ENCODE data around the gene PDE4D. TPM values are rescaled to one million over a fixed set of nuclear protein-coding genes. Genes with fewer than 3 reads are reported as not detected.

Gene PDE4D
- total and polyA plus RNA-seq, 12 donors: 1.2 to 18.9 (median 2.1) TPM

DNA sequence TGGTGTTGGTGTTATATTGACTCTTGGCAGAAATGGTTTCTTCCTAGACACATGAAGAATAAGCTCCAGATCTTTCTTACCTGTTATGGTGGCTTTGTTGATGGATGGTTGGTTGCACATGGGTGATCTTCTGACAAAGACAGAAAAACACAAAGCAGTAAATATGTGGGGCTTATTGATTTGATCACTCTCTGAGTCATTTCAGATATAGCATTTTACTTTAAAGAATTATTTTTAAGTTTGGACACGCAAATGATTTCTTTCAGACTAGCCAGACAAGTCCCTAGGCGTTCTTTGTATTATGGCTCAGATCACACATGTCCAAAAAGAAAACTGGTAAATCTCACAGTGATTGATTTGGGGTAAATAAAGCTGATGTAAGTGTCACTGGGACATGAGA lies 713.0 kb downstream of the PDE4D start:
- Histone ChIP-seq H3K9me3 (replicated peaks in 1 of 3) (no peaks in the 10 kb centered on the region), H3K4me1 (replicated peaks in 1 of 2) (no peaks in the 10 kb centered on the region), H3K4me3 (no peak overlapping the region), H3K27me3 (no peaks in the 10 kb centered on the region), H3K36me3 (replicated peaks in 1 of 2) (no peaks in the 10 kb centered on the region), H3K27ac (no peak overlapping the region)
- intact Hi-C loops (cut with DNase I): no loop called here
- TF ChIP-seq POLR2A (IDR thresholded peaks at IDR 0.05) (no peak), CTCF (IDR thresholded peaks at IDR 0.05) (no peak)
- no peak for DNase-seq
- 85 to 93% (median 88%) methylated on average over 2 of the region's 2 CpGs for WGBS, 4 donors

- H3K4me3 ChIP-seq: no peak overlapping the region
- 54 to 68% (median 63%) methylated on average over 2 of the region's 2 CpGs for WGBS, 4 donors
- intact Hi-C loops (cut with DNase I): loop anchor here (10.0 kb wide), 1 partner anchor 145 kb away; no protein-coding TSS in a partner anchor
Measured at GRCh38 chr5:59179704-59180103, 713.8 kb downstream of the PDE4D start.

GRCh38 chr5:59178482-59178881 lies 715.0 kb downstream of the PDE4D start:
- TF ChIP-seq CTCF (IDR thresholded peaks at IDR 0.05) (no peak), POLR2A (IDR thresholded peaks at IDR 0.05) (no peak)
- H3K9me3 ChIP-seq (replicated peaks in 1 of 3): no peaks in the 10 kb centered on the region
- intact Hi-C loops (cut with DNase I): loop anchor here (10.0 kb wide), 1 partner anchor 144 kb away; no protein-coding TSS in a partner anchor
- H3K4me3 ChIP-seq: no peak overlapping the region
- no peaks in the 10 kb centered on the region for H3K4me1 ChIP-seq (replicated peaks in 1 of 2)
- no peak for DNase-seq
- H3K27me3 ChIP-seq: no peaks in the 10 kb centered on the region
- no peak overlapping the region for H3K27ac ChIP-seq
- 74 to 100% (median 85%) methylated on average over 1 of the region's 1 CpG for WGBS, 4 donors
- no peaks in the 10 kb centered on the region for H3K36me3 ChIP-seq (replicated peaks in 1 of 2)

More at GRCh38 chr5:59179704-59180103, 713.8 kb downstream of the PDE4D start:
- H3K27me3 ChIP-seq: no peaks in the 10 kb centered on the region
- H3K27ac ChIP-seq: no peak overlapping the region
- no peaks in the 10 kb centered on the region for H3K4me1 ChIP-seq (replicated peaks in 1 of 2)
- H3K36me3 ChIP-seq (replicated peaks in 1 of 2): no peaks in the 10 kb centered on the region
- TF ChIP-seq CTCF (IDR thresholded peaks at IDR 0.05): no peak
- no peaks in the 10 kb centered on the region for H3K9me3 ChIP-seq (replicated peaks in 1 of 3)
- DNase-seq: no peak

- 28 to 41% (median 33%) methylated on average over 2 of the region's 2 CpGs for WGBS, 4 donors
Measured at GRCh38 chr5:59178071-59178470, 715.5 kb downstream of the PDE4D start.

More at GRCh38 chr5:59178071-59178470, 715.5 kb downstream of the PDE4D start:
- Histone ChIP-seq H3K4me1 (replicated peaks in 1 of 2) (no peaks in the 10 kb centered on the region), H3K9me3 (replicated peaks in 1 of 3) (no peaks in the 10 kb centered on the region), H3K27me3 (no peaks in the 10 kb centered on the region), H3K4me3 (no peak overlapping the region), H3K27ac (no peak overlapping the region), H3K36me3 (replicated peaks in 1 of 2) (no peaks in the 10 kb centered on the region)
- intact Hi-C loops (cut with DNase I): loop anchor here (10.0 kb wide), 1 partner anchor 143 kb away; no protein-coding TSS in a partner anchor
- DNase-seq: no peak
- no peak for TF ChIP-seq POLR2A (IDR thresholded peaks at IDR 0.05)
- no peak for TF ChIP-seq CTCF (IDR thresholded peaks at IDR 0.05)
